CD4-positive, alpha-beta T cell treated with Interleukin-4 for 4 hours (primary cell): Measurements from ENCODE around the gene DALRD3.

Source experiments
- DNase-seq: peaks from one replicate; pipeline ENCODE4 v3.0.0-alpha.2; 2020

DALRD3 gene

DNA sequence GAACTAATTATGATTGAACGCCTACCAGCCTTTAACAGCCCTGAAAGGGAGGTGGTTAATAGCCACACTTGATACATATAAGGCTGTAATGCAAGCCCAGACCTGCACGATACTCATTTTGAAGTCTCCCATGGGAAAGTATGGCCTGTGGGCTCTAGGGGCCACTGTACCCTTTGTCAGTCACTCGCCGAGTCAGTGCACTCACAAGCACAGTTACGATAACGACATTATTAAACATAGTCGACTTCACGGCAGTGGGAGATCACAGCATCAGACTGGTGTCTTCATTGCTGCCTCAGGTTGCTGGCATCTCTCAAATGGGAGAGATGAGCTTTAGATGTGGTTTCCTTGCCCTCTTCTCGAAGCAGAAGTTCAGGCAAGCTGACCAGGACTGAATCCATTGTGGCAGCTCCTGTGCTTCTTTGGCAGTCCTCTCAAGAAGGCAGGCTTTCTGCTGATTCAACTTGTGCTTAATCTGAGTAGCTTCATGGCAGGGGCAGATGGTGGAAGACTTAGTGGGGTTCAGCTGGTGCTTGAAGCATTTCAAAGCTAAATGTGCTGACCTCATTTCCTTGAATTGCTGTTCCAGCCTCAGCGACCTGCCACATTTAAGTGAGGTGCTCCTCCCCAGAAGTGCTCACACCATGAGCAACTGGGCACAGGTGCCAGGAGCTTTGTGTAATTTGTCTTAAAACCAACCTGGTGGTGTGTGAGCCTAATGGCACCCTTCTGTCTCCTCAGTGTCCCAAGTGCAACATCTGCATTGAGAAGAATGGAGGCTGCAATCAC is 44.1 kb downstream of the DALRD3 start:
- no peak for DNase-seq

DNA sequence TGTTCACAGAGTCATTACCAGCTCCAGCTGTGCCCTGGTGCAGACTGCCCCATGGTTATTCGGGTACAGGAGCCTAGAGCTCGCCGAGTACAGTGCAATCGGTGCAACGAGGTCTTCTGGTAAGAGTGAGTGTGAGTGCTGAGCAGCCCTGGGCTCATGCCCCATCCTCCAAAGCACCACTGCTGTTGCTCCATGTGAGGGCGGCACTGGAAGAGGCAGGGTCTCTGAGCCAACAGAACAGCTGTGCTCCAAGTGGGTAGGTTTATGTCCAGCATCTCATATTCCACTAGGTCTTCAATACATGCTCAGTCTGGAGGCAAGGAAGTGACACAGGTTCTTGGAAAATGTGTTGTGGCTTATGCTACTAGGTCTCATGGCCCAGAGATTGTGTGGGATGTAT is 47.8 kb downstream of the DALRD3 start:
- DNase-seq, result no peak

- no peak for DNase-seq
These were observed 51.5 kb downstream of the DALRD3 start for GRCh38 chr3:48966876-48967361.

- DNase-seq, result no peak
These were observed 52.0 kb downstream of the DALRD3 start for GRCh38 chr3:48966367-48966766.
